Loucy (cell line): ENCODE data around the gene KXD1.

ENCODE experiments used
- H2AFZ ChIP-seq: fragments of 200-600 bp; sonication (generic); 2 replicates; pipeline ENCODE4 v1.6.0; 2016; ENCODE audit warnings: antibody characterized with exemption, mild to moderate bottlenecking, low read length, moderate library complexity
- H3F3A ChIP-seq: fragments of 200-600 bp; 2 replicates; pipeline ENCODE4 v1.6.0; 2016; ENCODE audit warnings: antibody characterized with exemption, low read depth, mild to moderate bottlenecking
- H3K27me3 ChIP-seq: fragments of 200-600 bp; sonication (generic); 2 replicates; pipeline ENCODE4 v1.6.1; 2014; ENCODE audit warnings: low read length, mild to moderate bottlenecking; ENCODE audit not compliant: insufficient read depth, poor library complexity, severe bottlenecking
- H3K36me3 ChIP-seq: fragments of 200-600 bp; sonication (generic); 2 replicates; pipeline ENCODE4 v1.6.1; 2016; ENCODE audit warnings: low read length; ENCODE audit not compliant: insufficient read depth
- H3K4me1 ChIP-seq: fragments of 200-600 bp; sonication (generic); 2 replicates; pipeline ENCODE4 v1.5.1; 2014; ENCODE audit warnings: low read length, mild to moderate bottlenecking; ENCODE audit not compliant: insufficient read depth, poor library complexity, severe bottlenecking
- H3K4me2 ChIP-seq: fragments of 200-600 bp; sonication (generic); 2 replicates; pipeline ENCODE4 v1.6.0; 2014; ENCODE audit warnings: antibody characterized with exemption, low read length, low read depth, mild to moderate bottlenecking; ENCODE audit not compliant: poor library complexity, severe bottlenecking
- H3K4me3 ChIP-seq: fragments of 200-600 bp; sonication (generic); 2 replicates; pipeline ENCODE4 v1.5.1; 2014; ENCODE audit warnings: low read length, mild to moderate bottlenecking, mixed read lengths; ENCODE audit not compliant: poor library complexity, severe bottlenecking
- H3K79me2 ChIP-seq: fragments of 200-600 bp; sonication (generic); 2 replicates; pipeline ENCODE4 v1.6.1; 2014; ENCODE audit warnings: low read length; ENCODE audit not compliant: insufficient read depth
- H3K9ac ChIP-seq: fragments of 200-600 bp; sonication (generic); 2 replicates; pipeline ENCODE4 v1.6.0; 2014; ENCODE audit warnings: mild to moderate bottlenecking, low read depth, low read length, moderate library complexity; ENCODE audit not compliant: poor library complexity, severe bottlenecking
- H3K9me2 ChIP-seq: fragments of 200-600 bp; sonication (generic); replicated peaks from 2 replicates; pipeline ENCODE4 v1.6.1; 2016; ENCODE audit warnings: low read depth, low read length, mixed read lengths
- H3K9me3 ChIP-seq: fragments of 200-600 bp; sonication (generic); 2 replicates; pipeline ENCODE4 v1.6.1; 2014; ENCODE audit warnings: mild to moderate bottlenecking, antibody characterized with exemption, low read length, low read depth; ENCODE audit not compliant: insufficient read depth
- H4K20me1 ChIP-seq: fragments of 200-600 bp; sonication (generic); 2 replicates; pipeline ENCODE4 v1.6.0; 2014; ENCODE audit warnings: antibody characterized with exemption, low read length, mild to moderate bottlenecking; ENCODE audit not compliant: insufficient read depth, poor library complexity, severe bottlenecking
- EZH2phosphoT487 ChIP-seq: fragments of 200-600 bp; IDR thresholded peaks from 2 replicates; pipeline ENCODE4 v1.6.1; 2018; ENCODE audit warnings: antibody characterized with exemption, mild to moderate bottlenecking, moderate library complexity, borderline replicate concordance
- TF ChIP-seq, protein P1 (sequence below): fragments of 200-600 bp; sonication (generic); conservative IDR thresholded peaks from 2 replicates; pipeline ENCODE4 v1.5.1; 2014; ENCODE audit warnings: mild to moderate bottlenecking, antibody characterized with exemption, low read length

KXD1 gene

DNA sequence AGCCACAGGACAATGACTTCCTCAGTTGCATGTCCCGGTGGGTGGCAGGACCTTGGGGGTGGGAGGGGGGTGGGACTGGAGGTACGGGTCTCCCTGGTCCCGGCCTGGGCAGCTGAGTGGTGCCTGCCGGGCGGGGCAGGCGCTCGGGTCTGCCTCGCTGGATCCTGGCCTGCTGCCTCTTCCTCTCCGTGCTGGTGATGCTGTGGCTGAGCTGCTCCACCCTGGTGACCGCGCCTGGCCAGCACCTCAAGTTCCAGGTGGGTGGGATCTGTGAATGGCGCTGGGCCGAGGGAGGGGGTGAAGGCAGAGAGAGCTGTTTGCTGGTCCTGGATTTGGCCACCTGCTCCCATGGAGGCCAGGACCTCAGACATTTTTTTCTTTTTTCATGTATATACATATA, 60.6 kb downstream of the KXD1 start:
- no peaks in the 10 kb centered on the region for H3K9me2 ChIP-seq
- H3F3A ChIP-seq = no peaks in the 10 kb centered on the region
- no peaks in the 10 kb centered on the region for H3K79me2 ChIP-seq
- H2AFZ ChIP-seq = no peak overlapping the region
- no peaks in the 10 kb centered on the region for H3K36me3 ChIP-seq
- H3K4me1 ChIP-seq = no peaks in the 10 kb centered on the region
- H3K9me3 ChIP-seq = no peaks in the 10 kb centered on the region
- TF ChIP-seq, protein P1, sequence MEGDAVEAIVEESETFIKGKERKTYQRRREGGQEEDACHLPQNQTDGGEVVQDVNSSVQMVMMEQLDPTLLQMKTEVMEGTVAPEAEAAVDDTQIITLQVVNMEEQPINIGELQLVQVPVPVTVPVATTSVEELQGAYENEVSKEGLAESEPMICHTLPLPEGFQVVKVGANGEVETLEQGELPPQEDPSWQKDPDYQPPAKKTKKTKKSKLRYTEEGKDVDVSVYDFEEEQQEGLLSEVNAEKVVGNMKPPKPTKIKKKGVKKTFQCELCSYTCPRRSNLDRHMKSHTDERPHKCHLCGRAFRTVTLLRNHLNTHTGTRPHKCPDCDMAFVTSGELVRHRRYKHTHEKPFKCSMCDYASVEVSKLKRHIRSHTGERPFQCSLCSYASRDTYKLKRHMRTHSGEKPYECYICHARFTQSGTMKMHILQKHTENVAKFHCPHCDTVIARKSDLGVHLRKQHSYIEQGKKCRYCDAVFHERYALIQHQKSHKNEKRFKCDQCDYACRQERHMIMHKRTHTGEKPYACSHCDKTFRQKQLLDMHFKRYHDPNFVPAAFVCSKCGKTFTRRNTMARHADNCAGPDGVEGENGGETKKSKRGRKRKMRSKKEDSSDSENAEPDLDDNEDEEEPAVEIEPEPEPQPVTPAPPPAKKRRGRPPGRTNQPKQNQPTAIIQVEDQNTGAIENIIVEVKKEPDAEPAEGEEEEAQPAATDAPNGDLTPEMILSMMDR = no peak
- TF ChIP-seq EZH2phosphoT487 = no peak
- no peak overlapping the region for H3K4me3 ChIP-seq
- no peaks in the 10 kb centered on the region for H3K27me3 ChIP-seq
- no peak overlapping the region for H3K9ac ChIP-seq
- no peaks in the 10 kb centered on the region for H4K20me1 ChIP-seq
- no peak overlapping the region for H3K4me2 ChIP-seq
